COR-L47 (cell line): ENCODE measurements around the gene MAP4K4.
"Not testable (repeated sequence)": the region's sequence is repeated elsewhere in the genome, so short reads cannot be mapped to it uniquely, and the experiment has no call there.

Source experiments
- DNase-seq: peaks from one replicate; lab custom pipeline; 2025; lab: John Stamatoyannopoulos, UW

MAP4K4 gene

GRCh38 chr2:101769726-101770125 is 72.2 kb downstream of the MAP4K4 start:
- DNase-seq: not testable (repeated sequence)

GRCh38 chr2:101770726-101771125 is 73.2 kb downstream of the MAP4K4 start:
- DNase-seq: peak; percentile 12

GRCh38 chr2:101771227-101771902 is 73.9 kb downstream of the MAP4K4 start:
- DNase-seq: no peak

GRCh38 chr2:101771910-101772321 is 74.4 kb downstream of the MAP4K4 start:
- no peak for DNase-seq

GRCh38 chr2:101773137-101773536 is 75.6 kb downstream of the MAP4K4 start:
- no peak for DNase-seq

- DNase-seq: not testable (repeated sequence)
Observed at GRCh38 chr2:101773961-101774360, 76.5 kb downstream of the MAP4K4 start.

GRCh38 chr2:101775092-101775491 is 77.6 kb downstream of the MAP4K4 start:
- DNase-seq: no peak

GRCh38 chr2:101775636-101776035 is 78.1 kb downstream of the MAP4K4 start:
- DNase-seq: no peak

- DNase-seq: no peak
Observed at GRCh38 chr2:101776172-101777043, 78.9 kb downstream of the MAP4K4 start.

- no peak for DNase-seq
Observed at GRCh38 chr2:101777337-101777736, 79.8 kb downstream of the MAP4K4 start.

- no peak for DNase-seq
Observed at GRCh38 chr2:101778102-101778501, 80.6 kb downstream of the MAP4K4 start.

- DNase-seq: no peak
Observed at GRCh38 chr2:101779190-101779589, 81.7 kb downstream of the MAP4K4 start.

GRCh38 chr2:101779656-101780055 is 82.1 kb downstream of the MAP4K4 start:
- DNase-seq: no peak

GRCh38 chr2:101781326-101781725 is 83.8 kb downstream of the MAP4K4 start:
- DNase-seq: no peak

- no peak for DNase-seq
Observed at GRCh38 chr2:101781791-101782426, 84.4 kb downstream of the MAP4K4 start.

GRCh38 chr2:101782427-101782792 is 84.9 kb downstream of the MAP4K4 start:
- DNase-seq: no peak

- no peak for DNase-seq
Observed at GRCh38 chr2:101787097-101787496, 89.6 kb downstream of the MAP4K4 start.

GRCh38 chr2:101788565-101788964 is 91.1 kb downstream of the MAP4K4 start:
- DNase-seq: no peak

GRCh38 chr2:101788995-101789970 is 91.8 kb downstream of the MAP4K4 start:
- DNase-seq: peak; percentile 10

- DNase-seq: no peak
Observed at GRCh38 chr2:101790416-101790815, 92.9 kb downstream of the MAP4K4 start.

- no peak for DNase-seq
Observed at GRCh38 chr2:101790857-101791256, 93.3 kb downstream of the MAP4K4 start.

GRCh38 chr2:101792208-101792607 is 94.7 kb downstream of the MAP4K4 start:
- DNase-seq: no peak
